Activated CD4-positive, alpha-beta T cell treated with anti-CD3 and anti-CD28 coated beads, Interleukin-2, amount 10 ng/mL, durations not matched to agents 24 days and 14 days (primary cell): ENCODE results near the gene DLGAP4. TPM values are rescaled to one million over a fixed set of nuclear protein-coding genes. Genes with fewer than 3 reads are reported as not detected.
A peak's percentile ranks its signal among the peaks of the same experiment; 100 is the strongest.

Experiments used
- DNase-seq: peaks from one replicate; pipeline ENCODE4 v3.0.0; 2022
- H3K27ac Mint-ChIP-seq: one replicate; pipeline ENCODE4 v1.8.0; 2022; ENCODE audit warnings: mild to moderate bottlenecking, mixed read lengths
- H3K27me3 Mint-ChIP-seq: one replicate; pipeline ENCODE4 v1.8.0; 2022; ENCODE audit warnings: mixed read lengths
- H3K36me3 Mint-ChIP-seq: one replicate; pipeline ENCODE4 v1.8.0; 2022; ENCODE audit warnings: low read depth, mild to moderate bottlenecking, mixed read lengths
- H3K4me1 Mint-ChIP-seq: one replicate; pipeline ENCODE4 v1.8.0; 2021; ENCODE audit warnings: mixed read lengths
- H3K4me3 Mint-ChIP-seq: one replicate; pipeline ENCODE4 v1.8.0; 2022; ENCODE audit warnings: mild to moderate bottlenecking, moderate library complexity, mixed read lengths
- H3K9me3 Mint-ChIP-seq: one replicate; pipeline ENCODE4 v1.8.0; 2021; ENCODE audit warnings: mixed read lengths
- intact Hi-C: fragments of 100-400 bp; cut with micrococcal nuclease; formaldehyde crosslinking; loops from one replicate; pipeline ENCODE4 v1.15.1; 2023
- total RNA-seq: library from RNA; stranded (reverse); gene quantifications from 2 replicates; pipeline ENCODE4 v1.2.3, GENCODE V29; 2022

Gene DLGAP4
- total RNA-seq, 1 donor from 2014 or later, result 21.3 TPM

DNA sequence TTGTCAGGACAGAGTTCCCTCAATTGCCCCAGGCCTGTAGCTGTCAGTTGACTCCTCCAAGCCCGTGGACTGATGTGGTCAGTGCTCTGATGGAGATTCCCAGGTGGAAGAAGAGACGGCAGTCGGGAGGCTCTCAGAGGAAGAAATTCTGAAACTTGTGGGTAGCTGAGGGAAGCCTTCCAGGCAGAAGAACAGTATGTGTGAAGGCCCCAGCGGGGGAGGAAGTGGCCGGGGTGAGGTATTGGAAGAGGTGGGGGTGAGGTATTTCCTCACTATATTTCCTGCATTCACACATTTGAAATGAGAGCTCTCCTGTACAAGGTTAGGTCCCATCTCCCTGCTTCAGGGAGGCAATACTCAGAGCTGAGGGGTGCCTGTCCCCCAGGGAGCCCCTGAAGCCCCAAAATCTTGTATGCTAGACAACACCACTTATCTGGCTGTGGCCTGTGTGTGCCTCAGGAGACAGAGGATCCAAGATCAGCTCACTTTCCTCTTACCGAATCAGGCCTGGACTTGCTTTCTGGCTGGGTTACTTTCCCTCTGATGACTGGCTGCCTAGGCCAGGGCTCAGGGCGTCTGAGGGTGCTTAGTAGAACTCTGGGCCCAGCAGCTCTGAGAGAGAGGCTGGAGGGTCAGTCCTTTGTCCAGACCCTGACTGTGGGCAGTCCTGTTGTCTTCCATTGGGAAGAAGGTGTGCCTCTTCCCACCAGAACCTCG, 185.9 kb downstream of the DLGAP4 start:
- H3K27me3 Mint-ChIP-seq, result no peaks in the 10 kb centered on the region
- no peaks in the 10 kb centered on the region for H3K9me3 Mint-ChIP-seq
- H3K36me3 Mint-ChIP-seq, result peaks cover 6% of the 10 kb centered on the region
- intact Hi-C loops, result loop anchor here (1.0 to 2.0 kb wide), 2 partner anchors 11 to 27 kb away; no protein-coding TSS in a partner anchor
- peak overlapping the region; percentile 24 for H3K4me3 Mint-ChIP-seq
- peaks cover 27% of the 10 kb centered on the region for H3K4me1 Mint-ChIP-seq
- peak overlapping the region; percentile 69 for H3K27ac Mint-ChIP-seq
- DNase-seq, result peak; percentile 88

DNA sequence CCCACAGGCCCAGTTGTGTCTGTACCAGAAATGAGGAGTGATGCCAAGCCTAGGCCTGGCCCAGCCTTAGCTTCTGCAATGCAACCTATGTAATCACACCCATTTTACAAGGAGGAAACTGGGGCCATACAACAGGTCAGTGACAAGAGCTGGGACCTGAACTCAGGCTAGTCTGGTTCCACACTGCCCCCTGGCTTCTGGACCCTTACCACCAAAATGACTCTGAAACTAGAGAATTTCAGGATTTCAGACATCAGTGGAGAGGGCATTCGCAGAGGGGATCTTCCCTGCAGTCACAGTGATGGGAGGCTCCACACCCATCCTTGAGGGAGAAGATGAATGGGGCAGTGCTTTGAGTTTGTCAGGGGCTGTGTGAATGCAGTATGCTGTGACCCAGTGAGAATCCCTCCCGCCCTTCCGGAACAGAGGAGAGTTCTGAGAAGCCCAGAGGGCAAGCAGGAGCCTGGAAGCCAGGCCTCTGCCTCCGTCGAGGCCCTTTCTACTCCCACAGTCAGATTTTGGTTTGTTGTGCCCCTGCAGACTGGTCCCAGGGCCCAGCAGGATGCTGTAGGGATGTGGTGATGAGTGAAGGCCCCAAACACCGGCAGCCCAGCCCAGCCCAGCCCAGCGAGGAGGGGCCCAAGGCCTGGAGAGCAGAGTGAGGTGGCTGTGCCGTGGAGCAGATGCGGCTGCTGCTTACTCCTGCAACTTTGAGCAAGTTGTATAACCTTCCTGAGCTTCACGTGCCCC, 187.1 kb downstream of the DLGAP4 start:
- Mint-ChIP-seq H3K4me3 (no peak overlapping the region), H3K27ac (no peak overlapping the region), H3K36me3 (peaks cover 12% of the 10 kb centered on the region), H3K27me3 (no peaks in the 10 kb centered on the region), H3K4me1 (peaks cover 27% of the 10 kb centered on the region), H3K9me3 (no peaks in the 10 kb centered on the region)
- DNase-seq, result no peak
- intact Hi-C loops, result loop anchor here (2.0 kb wide), 1 partner anchor 28 kb away; no protein-coding TSS in a partner anchor

DNA sequence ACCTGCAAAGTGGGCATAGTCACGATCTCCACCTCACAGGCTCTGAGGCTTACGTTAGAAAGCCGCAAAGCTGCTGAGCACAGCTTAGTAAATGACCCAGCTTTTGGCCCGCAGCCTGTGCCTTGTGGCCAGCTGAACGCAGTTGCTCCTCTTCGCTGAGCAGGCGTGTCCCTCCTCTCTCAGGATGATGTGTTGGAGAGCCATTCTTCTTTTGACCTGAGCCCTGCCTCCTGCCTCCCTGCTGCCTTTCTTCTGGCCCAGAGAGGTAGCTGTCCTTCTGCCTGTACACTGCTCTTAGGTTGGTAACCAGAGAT, 187.6 kb downstream of the DLGAP4 start:
- peaks cover 27% of the 10 kb centered on the region for H3K4me1 Mint-ChIP-seq

GRCh38 chr20:36496707-36497669, 190.8 kb downstream of the DLGAP4 start:
- peaks cover 17% of the 10 kb centered on the region for H3K4me1 Mint-ChIP-seq
- no peaks in the 10 kb centered on the region for H3K9me3 Mint-ChIP-seq

More for the DNA sequence above, 187.6 kb downstream of the DLGAP4 start:
- no peaks in the 10 kb centered on the region for H3K27me3 Mint-ChIP-seq
- H3K36me3 Mint-ChIP-seq, result peaks cover 15% of the 10 kb centered on the region
- intact Hi-C loops, result loop anchor here (2.0 kb wide), 1 partner anchor 29 kb away; no protein-coding TSS in a partner anchor
- H3K27ac Mint-ChIP-seq, result no peak overlapping the region
- H3K9me3 Mint-ChIP-seq, result no peaks in the 10 kb centered on the region
- DNase-seq, result no peak
- H3K4me3 Mint-ChIP-seq, result no peak overlapping the region

DNA sequence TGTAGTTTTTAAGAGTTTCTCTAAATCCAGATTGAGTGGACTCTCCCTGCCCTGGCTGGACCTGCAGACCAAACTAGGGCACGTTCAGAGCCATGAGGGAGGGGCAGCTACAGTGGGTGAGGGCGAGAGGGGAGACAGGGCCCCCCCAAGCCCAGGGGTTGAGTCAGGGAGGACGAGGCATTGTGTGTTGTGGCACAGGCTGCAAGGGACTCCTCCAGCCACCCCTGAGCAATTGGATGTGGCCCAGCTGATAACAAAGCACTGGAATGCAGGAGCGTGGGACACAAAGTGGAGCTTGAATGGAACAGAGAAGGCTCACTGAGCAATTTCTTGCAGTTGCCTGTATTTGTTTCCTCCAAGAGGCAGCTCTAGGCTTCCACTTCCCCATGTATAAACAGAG, 191.7 kb downstream of the DLGAP4 start:
- Mint-ChIP-seq H3K4me3 (no peak overlapping the region), H3K27ac (no peak overlapping the region), H3K27me3 (no peaks in the 10 kb centered on the region), H3K9me3 (no peaks in the 10 kb centered on the region), H3K36me3 (peaks cover 20% of the 10 kb centered on the region), H3K4me1 (peaks cover 10% of the 10 kb centered on the region)
- intact Hi-C loops, result no loop called here
- DNase-seq, result no peak

More at GRCh38 chr20:36496707-36497669, 190.8 kb downstream of the DLGAP4 start:
- no peak for DNase-seq
- H3K27ac Mint-ChIP-seq, result no peak overlapping the region
- peaks cover 20% of the 10 kb centered on the region for H3K36me3 Mint-ChIP-seq
- H3K4me3 Mint-ChIP-seq, result no peak overlapping the region
- H3K27me3 Mint-ChIP-seq, result no peaks in the 10 kb centered on the region
- intact Hi-C loops, result no loop called here

- Mint-ChIP-seq H3K36me3 (peaks cover 21% of the 10 kb centered on the region), H3K4me3 (no peak overlapping the region), H3K27me3 (no peaks in the 10 kb centered on the region), H3K27ac (no peak overlapping the region), H3K4me1 (peaks cover 6% of the 10 kb centered on the region), H3K9me3 (no peaks in the 10 kb centered on the region)
- intact Hi-C loops, result no loop called here
- DNase-seq, result no peak
These were observed 192.4 kb downstream of the DLGAP4 start for GRCh38 chr20:36498386-36499179.

GRCh38 chr20:36499211-36499610, 193.1 kb downstream of the DLGAP4 start:
- Mint-ChIP-seq H3K9me3 (no peaks in the 10 kb centered on the region), H3K4me3 (no peak overlapping the region), H3K27ac (no peak overlapping the region), H3K4me1 (peaks cover 6% of the 10 kb centered on the region), H3K36me3 (peaks cover 22% of the 10 kb centered on the region), H3K27me3 (no peaks in the 10 kb centered on the region)
- intact Hi-C loops, result no loop called here
- DNase-seq, result no peak

DNA sequence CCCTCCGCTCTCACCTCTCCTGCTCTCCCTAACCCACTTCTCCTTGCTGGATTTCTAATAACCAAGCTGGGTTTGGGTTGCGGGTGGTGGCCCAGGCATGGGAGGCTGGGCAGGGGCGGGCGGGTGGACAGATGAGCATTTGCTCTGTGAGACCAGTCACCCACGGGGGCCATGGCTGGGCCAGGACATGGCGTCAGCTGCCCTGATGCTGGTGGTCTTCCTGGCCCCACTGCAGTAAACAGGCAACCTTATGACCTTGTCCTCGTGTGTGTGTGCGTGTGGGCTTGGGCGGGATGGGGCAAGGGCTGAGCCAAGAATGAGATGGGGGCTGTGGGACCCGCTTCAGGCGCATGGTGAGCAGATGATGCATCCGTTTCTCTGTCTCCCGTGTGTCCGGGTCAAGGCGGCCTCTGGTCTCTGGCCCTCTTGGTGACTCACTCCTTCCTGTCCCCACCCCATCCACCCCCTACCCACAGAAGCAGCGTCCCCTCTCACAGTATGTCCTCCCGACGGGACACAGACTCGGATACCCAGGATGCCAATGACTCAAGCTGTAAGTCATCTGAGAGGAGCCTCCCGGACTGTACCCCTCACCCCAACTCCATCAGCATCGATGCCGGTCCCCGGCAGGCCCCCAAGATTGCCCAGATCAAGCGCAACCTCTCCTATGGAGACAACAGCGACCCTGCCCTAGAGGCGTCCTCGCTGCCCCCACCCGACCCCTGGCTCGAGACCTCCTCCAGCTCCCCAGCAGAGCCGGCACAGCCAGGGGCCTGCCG, 193.8 kb downstream of the DLGAP4 start:
- Mint-ChIP-seq H3K36me3 (peaks cover 22% of the 10 kb centered on the region), H3K27ac (no peak overlapping the region), H3K27me3 (no peaks in the 10 kb centered on the region), H3K9me3 (no peaks in the 10 kb centered on the region), H3K4me3 (no peak overlapping the region), H3K4me1 (peaks cover 6% of the 10 kb centered on the region)
- no peak for DNase-seq
- intact Hi-C loops, result no loop called here

DNA sequence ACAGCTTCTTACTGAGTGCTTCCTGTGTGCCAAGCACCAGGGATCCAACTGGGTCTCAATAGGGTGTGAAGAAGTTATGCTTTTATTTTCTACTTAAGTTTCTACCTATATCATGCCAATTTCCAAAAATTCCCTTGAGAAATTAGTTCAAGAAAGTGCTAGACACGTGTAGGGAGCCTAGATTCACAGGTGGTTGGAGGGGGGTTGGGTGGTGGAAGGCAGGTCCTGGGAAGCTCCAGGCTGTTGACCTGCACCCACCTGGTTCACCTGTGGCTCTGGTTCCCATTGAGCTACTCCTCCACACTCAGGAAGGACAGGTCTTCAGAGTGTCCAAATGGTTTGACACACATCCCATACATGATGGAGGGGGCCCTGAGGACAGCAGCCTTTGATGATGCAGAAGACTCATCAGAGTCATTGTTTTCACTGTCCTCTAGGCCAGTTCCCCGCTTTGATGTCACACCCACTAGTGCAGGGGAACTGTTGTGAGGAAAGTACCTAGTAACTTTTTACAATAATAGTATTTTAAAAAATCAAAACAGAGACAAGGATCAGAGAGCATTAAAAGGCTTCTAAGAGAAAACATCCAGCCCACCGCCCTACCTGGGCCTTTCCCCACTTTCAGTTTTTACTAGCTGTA, 195.3 kb downstream of the DLGAP4 start:
- DNase-seq, result no peak
- H3K4me3 Mint-ChIP-seq, result no peak overlapping the region
- intact Hi-C loops, result no loop called here
- H3K27ac Mint-ChIP-seq, result peak overlapping the region; percentile 63
- no peaks in the 10 kb centered on the region for H3K9me3 Mint-ChIP-seq
- no peaks in the 10 kb centered on the region for H3K27me3 Mint-ChIP-seq
- H3K4me1 Mint-ChIP-seq, result peaks cover 9% of the 10 kb centered on the region
- H3K36me3 Mint-ChIP-seq, result peaks cover 24% of the 10 kb centered on the region

GRCh38 chr20:36504295-36504694, 198.2 kb downstream of the DLGAP4 start:
- intact Hi-C loops, result no loop called here
- Mint-ChIP-seq H3K27ac (no peak overlapping the region), H3K4me3 (no peak overlapping the region), H3K27me3 (no peaks in the 10 kb centered on the region), H3K9me3 (no peaks in the 10 kb centered on the region), H3K36me3 (peaks cover 19% of the 10 kb centered on the region), H3K4me1 (peaks cover 11% of the 10 kb centered on the region)
- no peak for DNase-seq

DNA sequence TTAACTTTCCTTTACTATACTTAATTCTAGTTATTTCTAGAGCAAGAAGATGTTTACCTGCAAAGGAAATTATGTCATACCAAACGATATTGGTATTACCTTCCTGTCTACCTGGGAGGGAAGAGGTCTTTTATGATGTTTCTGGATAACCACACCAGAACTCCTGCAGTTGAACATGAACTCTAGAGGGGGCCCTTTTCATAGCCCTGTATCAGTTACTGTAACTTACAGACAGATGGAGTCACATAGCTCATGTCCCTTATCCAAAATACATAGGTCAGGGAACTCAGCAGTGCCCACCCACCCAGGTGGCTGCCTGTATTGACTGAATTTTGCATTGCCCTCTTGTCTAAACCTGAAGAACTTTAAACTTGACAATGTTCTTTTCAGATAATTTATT, 200.1 kb downstream of the DLGAP4 start:
- Mint-ChIP-seq H3K27me3 (no peaks in the 10 kb centered on the region), H3K4me3 (no peak overlapping the region), H3K36me3 (peaks cover 15% of the 10 kb centered on the region), H3K9me3 (no peaks in the 10 kb centered on the region), H3K4me1 (peaks cover 10% of the 10 kb centered on the region), H3K27ac (no peak overlapping the region)
- DNase-seq, result peak; percentile 66
- intact Hi-C loops, result loop anchor here (1.0 kb wide), 1 partner anchor 99 kb away; the partner anchor contains the start of gene RAB5IF

GRCh38 chr20:36507746-36508145, 201.6 kb downstream of the DLGAP4 start:
- peaks cover 17% of the 10 kb centered on the region for H3K36me3 Mint-ChIP-seq
- no peak for DNase-seq
- H3K4me3 Mint-ChIP-seq, result no peak overlapping the region
- H3K4me1 Mint-ChIP-seq, result peaks cover 10% of the 10 kb centered on the region
- no peaks in the 10 kb centered on the region for H3K27me3 Mint-ChIP-seq
- no peaks in the 10 kb centered on the region for H3K9me3 Mint-ChIP-seq
- no peak overlapping the region for H3K27ac Mint-ChIP-seq
- intact Hi-C loops, result no loop called here
